ENCODE data around the gene RPL36.
"Not testable (repeated sequence)": the region's sequence is repeated elsewhere in the genome, so short reads cannot be mapped to it uniquely, and the experiment has no call there.

The RPL36 gene

DNA sequence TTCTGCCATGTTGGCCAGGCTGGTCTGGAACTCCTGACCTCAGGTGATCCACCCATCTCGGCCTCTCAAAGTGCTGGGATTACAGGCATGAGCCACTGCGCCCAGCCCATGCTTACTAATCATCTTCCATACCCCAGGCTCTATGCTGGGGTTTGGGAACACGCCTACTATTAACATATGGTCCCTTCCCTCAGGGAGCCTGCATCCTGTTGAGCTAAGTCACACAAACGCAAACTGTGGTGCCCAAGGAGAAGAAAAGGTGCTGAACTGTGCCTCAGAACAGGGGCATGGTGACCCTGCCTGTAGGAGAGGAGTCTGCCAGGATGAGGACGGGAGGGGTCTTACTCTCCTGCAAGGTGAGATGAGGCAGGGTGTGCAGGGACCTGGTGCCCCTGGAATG lies 15.4 kb upstream of the RPL36 start:
- no peak for DNase-seq (ENCODE audit: low read depth)

DNA sequence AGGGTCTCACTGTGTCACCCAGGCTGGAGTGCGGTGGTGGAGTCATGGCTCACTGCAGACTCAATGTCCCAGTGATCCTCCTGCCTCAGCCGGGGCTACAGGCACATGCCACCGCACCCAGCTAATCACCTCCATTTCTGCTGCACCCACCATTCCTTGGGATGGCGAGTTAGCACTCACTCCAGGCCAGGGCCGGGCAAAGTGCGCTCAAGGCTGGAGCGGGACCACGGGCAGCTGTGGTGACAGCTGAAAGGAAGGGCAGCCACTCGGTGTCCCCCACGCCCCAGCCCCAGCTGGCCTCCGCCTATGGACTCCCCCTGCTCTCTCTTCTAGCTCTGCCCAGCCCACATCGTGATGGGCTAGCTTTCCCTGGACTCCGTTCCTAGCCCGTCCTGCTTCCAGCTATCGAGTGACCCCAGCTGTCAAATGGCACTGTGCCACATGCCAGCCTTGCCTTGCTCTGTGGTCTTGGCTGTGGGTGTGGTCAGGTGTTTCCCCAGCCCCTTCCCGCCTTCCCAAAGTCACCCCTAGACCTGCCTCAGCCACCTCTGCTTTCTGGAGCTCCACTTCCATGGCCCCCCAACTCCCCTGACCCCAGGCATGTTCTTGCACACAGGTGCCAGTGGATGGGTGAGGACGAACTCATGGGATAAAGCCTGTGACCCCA lies 13.9 kb upstream of the RPL36 start:
- DNase-seq (ENCODE audit: low read depth): no peak

DNA sequence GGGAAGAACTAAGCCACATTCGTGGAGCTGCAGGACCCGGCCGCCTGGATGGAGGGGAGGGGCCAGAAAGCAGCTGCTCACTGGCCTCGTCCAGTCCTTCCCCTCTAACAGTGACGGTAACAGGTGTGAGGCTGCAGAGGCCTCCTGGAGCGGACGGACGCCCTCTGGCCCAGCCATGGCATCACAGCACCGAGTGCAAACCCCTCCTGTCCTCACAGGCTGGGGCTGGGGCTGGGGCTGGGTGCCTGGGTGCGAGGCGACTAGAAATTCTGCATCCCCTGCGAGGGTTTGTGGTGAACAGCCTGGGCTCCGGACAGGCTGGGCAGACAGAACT lies 13.4 kb upstream of the RPL36 start:
- no peak for DNase-seq (ENCODE audit: low read depth)

DNA sequence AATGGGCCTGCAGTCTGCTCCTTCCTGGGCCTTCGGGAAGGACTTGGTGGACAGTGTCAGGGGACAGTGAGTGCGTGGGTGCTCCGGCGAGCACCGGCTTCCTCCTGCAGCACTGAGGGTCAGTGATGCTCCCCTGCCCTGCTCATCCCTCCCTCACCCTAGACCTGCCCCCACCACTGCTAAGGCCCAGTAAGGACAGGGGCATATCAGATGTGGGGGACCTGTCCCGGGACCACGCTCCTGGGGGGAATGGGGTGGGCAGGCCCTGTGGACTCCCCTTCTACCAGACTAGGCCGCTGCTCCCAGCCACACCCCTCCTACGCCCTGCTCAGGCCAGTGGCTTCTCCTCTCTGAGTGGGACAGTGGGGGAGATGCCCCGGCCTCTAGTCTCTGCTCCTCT lies 13.0 kb upstream of the RPL36 start:
- DNase-seq (ENCODE audit: low read depth): no peak

DNA sequence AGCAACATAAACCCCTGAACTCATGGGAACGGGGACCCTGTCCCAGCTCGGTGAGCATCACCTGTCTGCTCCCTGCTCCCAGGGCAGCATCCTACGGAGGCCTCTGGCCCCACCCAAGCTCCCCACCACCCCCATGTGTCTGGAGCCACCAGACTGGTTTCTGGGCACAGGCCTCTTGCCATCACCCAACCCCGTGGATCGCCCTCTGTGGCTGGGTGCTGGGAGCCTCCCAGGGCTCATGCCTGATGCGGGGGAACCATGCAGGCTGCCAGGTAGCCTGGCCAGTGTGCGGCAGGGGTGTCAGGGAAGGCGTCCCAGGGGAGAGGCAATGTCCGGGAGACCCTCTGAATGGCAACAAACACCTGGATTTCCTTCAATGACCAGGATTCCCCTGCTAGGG lies 12.5 kb upstream of the RPL36 start:
- DNase-seq (ENCODE audit: low read depth): no peak

DNA sequence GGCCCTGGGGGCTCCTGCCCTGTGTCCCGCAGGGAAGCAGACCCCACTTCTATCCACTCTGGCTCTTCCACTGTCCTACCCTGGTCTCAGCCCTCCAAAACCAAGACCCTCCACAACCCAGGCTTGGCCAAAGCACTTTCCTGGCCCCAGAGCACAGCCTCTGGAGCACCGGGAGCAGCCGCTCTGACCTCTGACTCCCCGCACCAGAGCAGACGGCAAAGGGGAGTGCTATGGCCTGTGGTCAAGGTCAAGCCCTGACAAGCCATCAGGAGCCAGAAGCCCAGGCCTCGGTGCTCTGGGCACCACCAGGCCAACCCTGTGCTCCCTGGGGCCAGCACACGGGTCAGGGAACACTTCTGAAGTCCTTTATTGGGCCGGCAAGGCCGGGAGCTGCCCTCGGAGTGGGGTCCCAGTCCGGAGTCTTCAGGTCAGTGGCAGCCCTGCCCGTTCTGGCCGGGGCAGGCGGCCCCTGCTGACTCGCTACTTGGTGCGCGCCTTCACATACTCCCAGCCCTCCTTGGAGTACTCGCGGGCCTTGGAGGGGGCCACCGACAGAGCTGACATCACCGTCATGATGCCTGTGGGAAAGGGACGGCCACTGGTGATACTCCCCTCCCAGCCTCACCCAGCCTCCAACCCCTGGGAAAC lies 11.9 kb upstream of the RPL36 start:
- DNase-seq (ENCODE audit: low read depth): no peak

DNA sequence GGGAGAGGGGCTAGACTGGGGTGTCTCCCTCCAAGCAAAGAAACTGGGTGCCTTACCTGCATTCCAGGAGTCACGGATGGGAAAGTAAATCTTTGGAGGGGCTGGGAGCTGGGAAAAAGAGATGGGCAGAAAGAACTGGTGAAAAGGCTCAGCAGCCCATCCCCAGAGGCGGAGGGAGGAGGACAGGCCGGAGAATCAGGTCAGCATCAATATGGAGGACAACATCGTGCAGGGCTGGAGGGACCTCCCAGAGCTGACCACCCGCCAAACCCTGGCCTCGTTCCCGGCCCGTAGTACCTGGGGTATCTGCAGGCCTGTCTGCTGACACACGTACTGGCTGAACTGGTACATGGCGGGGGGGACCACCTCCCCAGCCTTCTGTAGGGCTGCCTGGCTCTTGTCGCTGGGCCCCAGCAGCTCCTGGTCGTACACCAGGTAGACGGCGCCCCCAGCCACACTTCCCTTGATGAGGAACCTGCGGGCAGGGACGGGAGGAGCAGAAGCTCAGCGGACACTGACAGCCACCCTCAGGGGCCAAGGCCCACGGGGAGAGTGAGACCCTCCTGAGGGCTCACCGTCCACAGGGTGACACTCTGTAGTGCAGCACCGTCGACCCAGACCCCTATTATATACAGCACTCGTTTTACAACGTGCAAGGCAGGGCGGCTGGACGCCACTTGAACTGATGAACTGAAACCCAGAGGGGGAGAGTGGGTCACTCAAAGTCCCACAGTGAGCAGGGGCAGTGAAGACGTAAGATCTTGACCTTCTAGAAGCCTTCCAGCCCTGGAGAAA lies 10.6 kb upstream of the RPL36 start:
- no peak for DNase-seq (ENCODE audit: low read depth)

DNA sequence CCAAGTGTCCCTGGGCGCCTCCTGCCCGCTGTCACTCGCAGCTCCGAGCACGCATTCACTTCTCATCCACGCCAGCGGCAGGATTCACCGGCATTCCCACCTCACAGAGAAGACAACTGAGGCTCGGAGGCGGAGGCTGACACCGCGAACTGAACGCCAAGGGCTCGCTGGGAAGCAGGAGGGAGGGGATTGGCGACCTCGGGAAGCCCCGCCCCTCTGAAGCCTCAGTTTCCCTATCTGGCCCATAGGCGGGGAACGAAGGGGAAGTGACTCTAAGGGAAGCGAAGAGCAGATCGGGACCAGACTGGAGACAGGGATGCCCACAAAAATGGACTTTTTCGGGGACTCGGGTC lies 10.0 kb upstream of the RPL36 start:
- DNase-seq (ENCODE audit: low read depth): no peak

DNA sequence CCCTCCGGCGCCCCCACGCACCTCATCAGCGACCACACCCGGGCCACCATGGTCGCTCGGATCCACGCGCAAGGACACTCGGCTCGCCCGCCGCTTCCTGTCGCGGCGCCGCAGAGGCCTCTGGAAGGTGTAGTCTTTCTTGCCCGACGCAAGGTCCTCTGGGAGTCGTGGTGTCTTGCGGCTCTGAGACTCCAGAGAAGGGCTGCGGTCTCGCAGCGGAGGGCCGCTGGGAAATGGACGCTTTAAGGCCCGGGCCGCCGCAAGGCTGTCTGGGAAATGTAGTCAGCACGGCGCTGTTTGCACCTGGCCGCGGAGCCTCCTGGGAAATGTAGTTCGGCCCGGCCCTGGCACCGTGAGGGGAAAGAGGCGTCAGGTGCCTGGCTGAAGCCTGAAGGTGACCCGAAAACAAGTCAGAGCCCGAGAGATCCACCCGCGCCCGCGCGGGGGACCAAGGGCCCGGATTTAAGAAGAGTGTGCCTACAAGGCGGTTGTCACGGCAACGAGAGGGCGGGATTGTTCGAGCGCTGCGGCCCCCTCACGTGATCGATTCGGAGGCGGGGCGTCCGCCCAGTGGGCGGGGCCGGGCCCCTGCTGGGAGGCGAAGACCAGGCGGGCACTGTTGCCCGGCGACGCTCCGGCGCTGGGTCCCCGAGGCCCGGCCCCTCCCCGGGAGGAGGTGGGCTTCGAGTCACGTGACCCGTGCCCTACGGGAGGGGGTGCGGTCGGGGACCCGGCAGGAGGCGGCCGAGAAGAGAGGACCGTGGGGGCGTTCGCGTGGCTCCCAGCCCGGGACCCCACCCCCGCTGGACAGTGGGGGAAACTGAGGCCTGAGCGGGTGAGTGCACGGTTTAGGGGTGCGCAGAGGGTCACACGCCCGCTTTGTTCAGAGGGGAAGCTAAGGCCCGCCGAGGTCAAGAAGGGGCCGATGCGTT lies 9.4 kb upstream of the RPL36 start, which contains the start of the genes HSD11B1L and MICOS13:
Gene HSD11B1L (plus strand): TSS at position 591 of the 932 bp plus-strand sequence. CDS start 3,806 bp downstream, outside the sequence.
Gene MICOS13 (minus strand): TSS at position 80 of the 932 bp plus-strand sequence. CDS start 30 bp downstream, at position 50.
- peak; percentile 96 for DNase-seq (ENCODE audit: low read depth)

DNA sequence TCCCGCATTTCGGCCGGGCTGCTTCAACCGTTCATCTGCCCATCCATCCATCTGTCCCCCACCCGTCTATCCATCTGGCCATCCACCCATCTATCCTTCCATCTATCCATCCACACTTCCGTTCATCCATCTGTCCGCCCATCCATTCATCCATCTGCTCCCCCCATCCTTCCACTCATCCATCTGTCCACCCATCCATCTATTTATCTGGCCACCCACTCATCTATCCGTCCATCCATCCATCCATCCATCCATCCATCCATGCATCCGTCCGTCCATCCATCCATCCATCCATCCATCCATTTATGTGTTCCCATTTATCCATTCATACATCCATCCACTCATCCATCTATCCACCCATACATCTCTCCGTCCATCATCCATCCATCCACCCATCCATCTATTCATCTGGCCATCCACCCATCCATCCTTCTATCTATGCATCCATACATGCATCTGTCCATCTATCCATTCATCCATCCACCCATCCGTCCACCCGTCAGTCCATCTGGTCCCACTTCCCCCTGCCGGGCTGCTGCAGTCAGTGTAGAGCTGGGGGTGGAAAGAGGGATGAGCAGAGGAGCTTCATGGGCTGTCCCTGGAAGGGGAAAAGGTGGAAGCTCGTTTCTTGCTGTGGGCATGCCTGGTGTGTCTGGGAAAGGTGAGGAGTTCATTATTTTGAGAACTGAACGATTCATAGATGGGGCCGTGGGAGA lies 8.5 kb upstream of the RPL36 start:
- no peak for DNase-seq (ENCODE audit: low read depth)

DNA sequence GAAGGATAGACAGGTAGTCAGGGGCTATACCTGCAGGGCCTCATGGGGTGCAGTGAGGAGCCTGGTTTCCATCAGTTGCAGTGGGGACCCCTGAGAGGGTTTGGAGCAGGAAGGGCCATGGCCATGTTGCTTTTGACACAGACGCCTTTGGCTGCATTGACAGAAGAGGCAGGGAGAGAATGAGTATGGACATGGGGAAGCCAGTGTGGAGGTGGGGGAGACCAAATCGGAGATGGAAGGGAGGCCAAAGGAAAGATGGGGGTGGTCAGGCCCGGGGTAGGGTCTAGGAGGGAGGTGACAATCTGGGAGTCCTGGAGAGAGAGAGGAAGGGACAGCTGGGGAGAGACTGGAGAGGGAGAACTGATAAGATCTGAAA lies 8.0 kb upstream of the RPL36 start:
- no peak for DNase-seq (ENCODE audit: low read depth)

DNA sequence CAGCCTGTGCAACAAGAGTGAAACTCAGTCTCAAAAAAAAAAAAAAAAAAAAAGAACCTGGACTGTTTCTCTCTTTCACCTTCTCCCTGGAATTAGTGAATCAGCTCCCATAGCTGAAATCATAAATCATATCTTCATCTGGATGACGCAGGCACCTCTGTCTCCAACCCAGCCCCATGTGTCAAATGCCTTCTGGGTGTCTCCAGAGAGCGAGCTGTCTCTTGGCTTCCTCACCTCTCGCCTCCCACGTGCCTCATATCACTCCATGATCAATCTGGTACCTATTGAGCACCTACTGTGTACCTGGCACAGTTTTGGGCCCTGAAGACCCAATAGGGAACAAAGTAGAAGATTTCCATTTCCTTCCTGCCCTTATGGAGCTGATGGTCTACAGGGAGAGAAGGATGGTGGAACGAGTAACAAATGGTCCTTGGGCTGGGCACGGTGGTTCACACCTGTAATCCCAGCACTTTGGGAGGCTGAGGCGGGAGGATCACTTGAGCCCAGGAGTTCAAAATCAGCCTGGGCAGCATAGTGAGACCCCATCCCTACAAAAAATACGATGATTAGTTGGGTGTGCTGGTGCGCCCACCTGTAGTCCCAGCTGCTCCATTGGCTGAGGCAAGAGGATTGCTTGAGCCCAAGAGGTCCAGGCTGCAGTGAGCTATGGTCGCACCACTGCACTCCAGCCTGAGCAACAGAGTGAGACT lies 6.8 kb upstream of the RPL36 start:
- DNase-seq (ENCODE audit: low read depth): no peak

DNA sequence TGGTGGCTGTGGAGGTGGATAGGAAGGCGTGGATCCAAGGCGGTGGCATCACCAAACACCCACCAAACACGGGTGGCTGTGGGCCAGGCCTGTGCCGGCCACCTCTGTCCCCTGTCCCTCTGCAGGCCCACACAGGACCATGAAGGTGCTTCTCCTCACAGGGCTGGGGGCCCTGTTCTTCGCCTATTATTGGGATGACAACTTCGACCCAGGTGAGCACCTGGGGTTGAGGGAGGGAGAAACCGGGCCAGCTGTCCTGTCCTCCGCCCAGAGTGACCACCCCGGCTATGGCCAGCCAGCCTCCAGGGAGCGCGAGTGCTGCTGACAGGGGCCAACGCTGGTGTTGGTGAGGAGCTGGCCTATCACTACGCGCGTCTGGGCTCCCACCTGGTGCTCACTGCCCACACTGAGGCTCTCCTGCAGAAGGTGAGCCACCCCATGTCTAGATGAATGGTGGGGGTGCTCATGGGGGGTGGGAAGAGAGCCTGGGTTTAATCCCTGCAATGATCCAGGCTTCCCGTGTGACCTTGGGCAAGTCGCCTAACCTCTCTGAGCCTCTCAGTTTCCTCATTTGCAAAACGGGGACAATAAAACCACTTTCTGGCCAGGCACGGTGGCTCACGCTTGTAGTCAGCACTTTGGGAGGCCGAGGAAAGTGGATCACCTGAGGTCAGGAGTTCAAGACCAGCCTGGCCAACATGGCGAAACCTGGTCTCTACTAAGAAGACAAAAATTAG lies 5.2 kb upstream of the RPL36 start:
- no peak for DNase-seq (ENCODE audit: low read depth)

DNA sequence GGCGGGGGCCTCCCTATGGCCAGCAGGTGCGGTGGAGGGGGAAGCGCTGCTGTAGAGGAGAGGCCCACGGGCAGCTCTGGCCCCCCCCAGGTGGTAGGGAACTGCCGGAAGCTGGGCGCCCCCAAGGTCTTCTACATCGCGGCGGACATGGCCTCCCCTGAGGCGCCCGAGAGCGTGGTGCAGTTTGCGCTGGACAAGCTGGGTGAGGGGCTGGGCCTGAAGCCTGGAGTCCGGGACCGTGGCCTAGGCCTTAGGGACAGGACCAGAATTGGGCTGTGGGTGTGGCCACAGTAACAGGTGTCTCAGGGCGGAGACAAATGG lies 3.8 kb upstream of the RPL36 start:
- no peak for DNase-seq (ENCODE audit: low read depth)

DNA sequence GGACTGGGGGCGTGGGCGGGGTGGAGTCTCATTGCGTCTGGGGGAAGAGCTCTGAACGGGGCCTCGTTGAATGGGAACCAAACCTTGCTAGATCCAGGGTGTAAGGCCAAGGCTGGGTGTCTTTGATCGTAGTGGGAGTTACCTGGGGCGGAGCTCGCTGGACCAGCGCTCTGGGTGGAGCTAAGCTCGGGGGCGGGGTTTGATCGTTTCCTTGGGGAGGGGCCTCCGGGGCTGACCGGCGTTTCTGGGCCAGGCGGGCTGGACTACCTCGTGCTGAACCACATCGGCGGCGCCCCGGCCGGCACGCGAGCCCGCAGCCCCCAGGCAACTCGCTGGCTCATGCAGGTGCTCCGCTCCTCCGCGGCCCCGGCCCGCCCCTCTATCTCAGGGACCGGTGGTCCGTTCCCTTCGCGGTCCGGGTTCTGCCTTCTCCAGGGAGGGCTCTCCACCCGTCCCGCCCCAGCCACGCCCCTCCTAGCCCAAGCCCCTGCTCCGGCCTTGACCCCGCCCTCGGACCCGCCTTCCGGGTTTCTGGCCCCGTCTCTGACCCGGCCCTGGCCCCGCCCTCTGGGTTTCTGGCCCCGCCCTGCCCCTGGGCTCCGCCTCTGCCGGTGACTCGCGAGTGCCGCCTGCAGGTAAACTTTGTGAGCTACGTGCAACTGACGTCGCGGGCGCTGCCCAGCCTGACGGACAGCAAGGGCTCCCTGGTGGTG lies 3.3 kb upstream of the RPL36 start:
- peak; percentile 91 for DNase-seq (ENCODE audit: low read depth)

DNA sequence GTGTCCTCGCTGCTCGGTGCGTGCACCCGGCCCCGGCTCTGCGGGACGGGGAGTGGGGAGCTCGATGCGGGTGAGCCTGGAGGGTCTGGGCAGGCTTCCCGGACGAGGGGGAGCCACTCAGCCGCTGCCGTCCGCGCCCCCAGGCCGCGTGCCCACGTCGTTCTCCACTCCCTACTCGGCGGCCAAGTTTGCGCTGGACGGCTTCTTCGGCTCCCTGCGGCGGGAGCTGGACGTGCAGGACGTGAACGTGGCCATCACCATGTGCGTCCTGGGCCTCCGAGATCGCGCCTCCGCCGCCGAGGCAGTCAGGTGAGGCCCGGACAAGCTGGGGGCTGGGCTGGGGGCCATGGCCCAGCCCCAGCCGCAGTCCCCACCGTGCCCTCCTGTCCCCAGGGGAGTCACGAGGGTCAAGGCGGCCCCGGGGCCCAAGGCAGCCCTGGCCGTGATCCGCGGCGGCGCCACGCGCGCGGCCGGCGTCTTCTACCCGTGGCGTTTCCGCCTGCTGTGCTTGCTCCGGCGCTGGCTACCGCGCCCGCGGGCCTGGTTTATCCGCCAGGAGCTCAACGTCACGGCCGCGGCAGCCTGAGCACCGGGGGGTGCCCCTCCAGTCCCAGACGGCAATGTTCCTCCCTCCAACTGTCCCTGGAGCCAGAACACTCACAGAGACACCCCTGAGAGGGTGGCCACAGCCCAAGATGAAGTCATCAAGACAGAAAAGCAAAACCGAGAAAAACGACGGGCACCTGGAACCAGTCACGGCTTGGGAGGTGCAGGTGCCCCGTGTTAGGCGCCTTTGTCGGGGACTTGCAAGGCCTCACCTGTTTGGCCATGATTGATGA lies 2.5 kb upstream of the RPL36 start:
- no peak for DNase-seq (ENCODE audit: low read depth)

DNA sequence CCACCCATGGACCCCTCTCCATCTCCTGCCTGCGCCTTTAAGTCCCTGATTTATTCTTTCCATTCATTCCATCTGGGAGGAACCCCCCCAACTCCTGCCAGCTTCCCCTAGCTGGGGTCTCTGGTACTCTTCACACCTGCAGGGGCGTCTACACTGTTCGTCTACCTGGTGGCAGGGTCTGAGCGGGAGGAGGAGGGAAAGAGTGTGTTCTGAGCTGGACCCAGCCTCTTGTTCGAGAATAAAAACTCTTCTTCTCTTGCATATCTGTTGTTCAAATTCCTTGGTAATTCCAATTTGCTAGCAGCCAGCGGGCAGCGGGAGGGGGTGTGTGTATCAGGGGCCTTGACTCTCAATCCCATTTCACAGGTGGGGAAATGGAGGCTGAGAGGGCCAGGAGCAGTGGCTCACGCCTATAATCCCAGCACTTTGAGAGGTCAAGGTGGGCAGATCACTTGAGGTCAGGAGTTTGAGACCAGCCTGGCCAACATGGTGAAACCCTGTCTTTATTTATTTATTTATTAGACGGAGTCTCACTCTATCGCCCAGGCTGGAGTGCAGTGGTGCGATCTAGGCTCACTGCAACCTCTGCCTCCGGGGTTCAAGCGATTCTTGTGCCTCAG lies 1.7 kb upstream of the RPL36 start:
- DNase-seq (ENCODE audit: low read depth): not testable (repeated sequence)

Measured in stimulated activated CD4-positive, alpha-beta T cell treated with anti-CD3 and anti-CD28 coated beads, Interleukin-2, amount 100 ng/mL, for 4 hours (primary cell).